GM19193 (cell line): Measurements from ENCODE around the gene INTS6L.

Source experiments
- POLR2A ChIP-seq: IDR thresholded peaks from 4 replicates; pipeline ENCODE4 v1.6.1; 2011; ENCODE audit not compliant: insufficient read depth, insufficient read length; ENCODE audit errors: extremely low read depth

INTS6L gene

GRCh38 chrX:135516376-135516775, 4.1 kb upstream of the INTS6L start:
- TF ChIP-seq POLR2A, result no peak

GRCh38 chrX:135518161-135518560, 2.3 kb upstream of the INTS6L start:
- no peak for TF ChIP-seq POLR2A

- TF ChIP-seq POLR2A, result no peak
These were observed 373 bp upstream of the INTS6L start for GRCh38 chrX:135520022-135520552.

GRCh38 chrX:135521405-135522131, 1.1 kb downstream of the INTS6L start:
- peak; percentile 46 for TF ChIP-seq POLR2A

GRCh38 chrX:135522132-135522530, 1.7 kb downstream of the INTS6L start:
- TF ChIP-seq POLR2A, result no peak

- TF ChIP-seq POLR2A, result no peak
These were observed 2.6 kb downstream of the INTS6L start for GRCh38 chrX:135522878-135523693.

GRCh38 chrX:135528254-135528653, 7.8 kb downstream of the INTS6L start:
- no peak for TF ChIP-seq POLR2A

- TF ChIP-seq POLR2A, result no peak
These were observed 8.3 kb downstream of the INTS6L start for GRCh38 chrX:135528756-135529155.

GRCh38 chrX:135530097-135530496, 9.6 kb downstream of the INTS6L start:
- TF ChIP-seq POLR2A, result no peak

- TF ChIP-seq POLR2A, result no peak
These were observed 11.4 kb downstream of the INTS6L start for GRCh38 chrX:135531813-135532212.

- TF ChIP-seq POLR2A, result no peak
These were observed 14.8 kb downstream of the INTS6L start for GRCh38 chrX:135535077-135535940.

- no peak for TF ChIP-seq POLR2A
These were observed 16.4 kb downstream of the INTS6L start for GRCh38 chrX:135536877-135537276.

GRCh38 chrX:135541351-135541750, 20.9 kb downstream of the INTS6L start:
- no peak for TF ChIP-seq POLR2A

GRCh38 chrX:135543172-135543571, 22.7 kb downstream of the INTS6L start:
- no peak for TF ChIP-seq POLR2A

GRCh38 chrX:135543924-135544323, 23.5 kb downstream of the INTS6L start:
- TF ChIP-seq POLR2A, result no peak
